Measurements from ENCODE around the gene TMEM271. TPM values are rescaled to one million over a fixed set of nuclear protein-coding genes. Genes with fewer than 3 reads are reported as not detected.

The TMEM271 gene
- total RNA-seq, 1 donor from 2014 or later = 0.26 TPM

DNA sequence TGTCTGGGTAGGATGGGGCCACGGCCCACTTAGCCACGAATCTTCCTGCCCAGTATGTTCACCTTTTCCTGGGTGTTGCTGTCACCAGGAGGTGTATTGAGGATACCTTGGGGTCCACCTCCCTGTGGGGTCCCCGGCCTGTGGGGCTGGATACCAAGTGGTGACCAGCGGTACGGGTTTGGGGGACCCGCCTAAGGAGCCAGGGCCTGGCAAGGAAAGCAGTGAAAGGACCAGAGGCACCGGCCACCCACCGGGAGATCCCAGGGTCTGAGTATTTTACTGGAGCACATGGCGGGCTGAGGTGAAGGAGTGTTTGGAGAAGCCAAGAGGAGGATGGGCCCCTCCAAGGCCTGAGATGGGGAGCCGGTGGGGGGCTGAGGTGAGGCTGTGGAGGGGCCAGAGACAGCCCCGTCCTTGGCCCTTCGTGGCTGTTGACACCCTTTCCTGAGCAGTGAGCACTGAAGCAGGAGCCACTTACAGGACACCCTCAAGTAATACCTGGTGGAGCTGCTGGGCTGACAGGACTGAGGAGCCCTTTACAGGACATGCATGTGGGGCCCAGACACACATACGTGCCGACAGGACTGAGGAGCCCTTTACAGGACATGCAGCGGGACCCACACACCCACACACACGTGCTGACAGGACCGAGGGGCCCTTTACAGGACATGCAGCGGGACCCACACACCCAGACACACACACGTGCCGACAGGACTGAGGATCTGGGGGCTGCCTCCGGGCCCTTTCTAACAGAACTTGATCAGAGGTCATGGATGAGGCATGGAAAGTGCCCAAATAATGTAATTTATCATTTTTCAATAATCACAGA, 38.4 kb downstream of the TMEM271 start:
- Mint-ChIP-seq H3K27me3 (ENCODE audit: low read depth) (no peaks in the 10 kb centered on the region), H3K4me3 (no peak overlapping the region), H3K27ac (ENCODE audit: unreplicated experiment) (no peak overlapping the region), H3K9me3 (no peaks in the 10 kb centered on the region), H3K36me3 (ENCODE audit: low read depth) (peaks cover 1% of the 10 kb centered on the region), H3K4me1 (no peaks in the 10 kb centered on the region)
- no peak for DNase-seq (ENCODE audit: low read depth, low spot score)
- TF ChIP-seq, protein P1, sequence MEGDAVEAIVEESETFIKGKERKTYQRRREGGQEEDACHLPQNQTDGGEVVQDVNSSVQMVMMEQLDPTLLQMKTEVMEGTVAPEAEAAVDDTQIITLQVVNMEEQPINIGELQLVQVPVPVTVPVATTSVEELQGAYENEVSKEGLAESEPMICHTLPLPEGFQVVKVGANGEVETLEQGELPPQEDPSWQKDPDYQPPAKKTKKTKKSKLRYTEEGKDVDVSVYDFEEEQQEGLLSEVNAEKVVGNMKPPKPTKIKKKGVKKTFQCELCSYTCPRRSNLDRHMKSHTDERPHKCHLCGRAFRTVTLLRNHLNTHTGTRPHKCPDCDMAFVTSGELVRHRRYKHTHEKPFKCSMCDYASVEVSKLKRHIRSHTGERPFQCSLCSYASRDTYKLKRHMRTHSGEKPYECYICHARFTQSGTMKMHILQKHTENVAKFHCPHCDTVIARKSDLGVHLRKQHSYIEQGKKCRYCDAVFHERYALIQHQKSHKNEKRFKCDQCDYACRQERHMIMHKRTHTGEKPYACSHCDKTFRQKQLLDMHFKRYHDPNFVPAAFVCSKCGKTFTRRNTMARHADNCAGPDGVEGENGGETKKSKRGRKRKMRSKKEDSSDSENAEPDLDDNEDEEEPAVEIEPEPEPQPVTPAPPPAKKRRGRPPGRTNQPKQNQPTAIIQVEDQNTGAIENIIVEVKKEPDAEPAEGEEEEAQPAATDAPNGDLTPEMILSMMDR (conservative IDR thresholded peaks at IDR 0.05) = no peak

DNA sequence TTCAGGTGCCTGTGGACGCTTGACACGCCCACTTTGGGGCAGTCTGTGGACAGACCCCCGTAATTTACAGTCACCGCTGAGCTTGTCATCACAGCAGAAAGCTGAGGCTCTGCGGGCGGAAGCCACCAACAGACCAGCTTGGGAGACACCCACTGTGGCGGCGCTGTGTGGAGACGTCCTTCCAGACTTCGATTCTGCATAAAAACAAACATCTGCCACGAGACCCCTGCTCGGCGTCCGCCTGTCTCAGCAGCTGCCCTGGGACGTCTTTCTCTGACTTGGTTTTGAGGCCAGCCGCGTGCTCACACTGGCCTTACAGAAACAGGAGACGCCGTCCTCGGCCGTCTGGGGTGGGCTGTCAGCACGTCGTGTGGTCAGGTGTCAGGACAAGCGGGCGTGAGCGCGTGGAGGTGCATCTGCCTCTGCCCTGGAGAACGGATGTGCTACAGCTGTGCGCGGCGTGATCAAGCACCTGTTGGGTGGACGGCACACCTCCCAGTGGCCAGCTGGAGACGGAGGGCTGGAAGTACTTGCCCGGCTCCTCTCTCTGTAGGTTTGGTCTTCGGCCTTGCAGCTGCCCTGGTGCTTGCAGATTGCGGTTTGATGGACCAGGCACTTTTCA, 39.6 kb downstream of the TMEM271 start:
- Mint-ChIP-seq H3K4me1 (peaks cover 2% of the 10 kb centered on the region), H3K4me3 (no peak overlapping the region), H3K36me3 (ENCODE audit: low read depth) (peaks cover 6% of the 10 kb centered on the region), H3K27ac (ENCODE audit: unreplicated experiment) (no peak overlapping the region), H3K9me3 (no peaks in the 10 kb centered on the region), H3K27me3 (ENCODE audit: low read depth) (no peaks in the 10 kb centered on the region)
- no peak for DNase-seq (ENCODE audit: low read depth, low spot score)
- TF ChIP-seq, protein P1 (conservative IDR thresholded peaks at IDR 0.05) = no peak

DNA sequence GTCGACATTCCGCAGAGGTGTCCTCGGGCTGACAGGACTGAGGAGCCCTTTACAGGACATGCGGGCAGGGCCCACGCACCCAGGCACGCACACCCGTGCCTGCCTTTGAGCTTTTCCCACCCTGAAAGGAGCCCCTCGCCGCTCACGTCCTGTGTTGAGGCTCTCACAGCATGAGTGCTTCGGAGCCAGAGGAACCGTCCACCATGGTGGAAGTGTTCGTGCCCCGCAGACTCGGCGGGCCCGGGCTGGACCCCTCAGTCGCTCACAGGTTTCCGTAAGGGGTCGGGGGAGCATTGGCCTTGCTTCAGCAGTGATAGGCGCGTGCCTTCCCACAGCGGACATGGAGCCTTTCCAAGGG, 40.2 kb downstream of the TMEM271 start:
- H3K36me3 Mint-ChIP-seq (ENCODE audit: low read depth) = peaks cover 6% of the 10 kb centered on the region

DNA sequence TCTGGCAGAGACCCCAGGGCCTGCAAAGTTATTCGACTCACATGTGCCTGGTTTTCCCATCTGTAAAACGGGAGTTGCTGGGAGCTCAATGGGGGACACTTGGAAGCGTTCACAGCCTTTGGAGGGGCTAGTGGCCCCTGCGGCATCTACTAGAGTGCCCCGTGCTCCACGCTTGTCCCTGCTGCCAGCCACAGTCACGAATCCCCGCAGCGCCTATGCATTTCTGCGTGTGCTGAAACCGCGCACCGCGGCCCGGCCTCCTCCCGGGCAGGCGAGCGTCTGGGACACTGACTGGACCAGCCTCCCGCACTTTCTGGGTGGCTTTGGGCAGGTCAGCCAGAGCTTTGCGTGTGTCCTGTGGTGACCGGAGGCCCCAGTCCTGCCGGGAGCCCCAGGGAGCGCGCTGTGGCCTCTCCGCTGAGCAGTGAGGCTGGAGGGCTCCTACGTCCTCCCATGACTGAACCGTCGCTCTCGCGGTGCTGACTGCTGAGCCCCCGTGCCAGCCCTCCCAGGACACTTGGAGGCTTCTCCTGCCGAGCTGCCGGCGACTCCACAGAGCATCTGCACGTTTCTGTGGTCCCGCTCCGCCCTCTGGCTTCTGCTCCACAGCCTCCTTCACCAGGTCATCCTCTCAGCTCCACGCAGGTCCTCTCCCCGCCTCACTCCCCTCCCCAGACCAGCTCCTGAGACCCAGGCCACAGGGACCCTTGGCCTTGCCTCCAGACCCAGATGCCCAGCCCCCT, 40.7 kb downstream of the TMEM271 start:
- H3K36me3 Mint-ChIP-seq (ENCODE audit: low read depth) = peaks cover 6% of the 10 kb centered on the region
- no peak overlapping the region for H3K4me3 Mint-ChIP-seq
- H3K27me3 Mint-ChIP-seq (ENCODE audit: low read depth) = no peaks in the 10 kb centered on the region
- TF ChIP-seq, protein P1 (conservative IDR thresholded peaks at IDR 0.05) = no peak
- H3K9me3 Mint-ChIP-seq = no peaks in the 10 kb centered on the region
- DNase-seq (ENCODE audit: low read depth, low spot score) = no peak
- no peak overlapping the region for H3K27ac Mint-ChIP-seq (ENCODE audit: unreplicated experiment)
- peaks cover 13% of the 10 kb centered on the region for H3K4me1 Mint-ChIP-seq

More for the DNA sequence above, 40.2 kb downstream of the TMEM271 start:
- peaks cover 7% of the 10 kb centered on the region for H3K4me1 Mint-ChIP-seq
- no peak for DNase-seq (ENCODE audit: low read depth, low spot score)
- TF ChIP-seq, protein P1 (conservative IDR thresholded peaks at IDR 0.05) = no peak
- H3K9me3 Mint-ChIP-seq = no peaks in the 10 kb centered on the region
- H3K27me3 Mint-ChIP-seq (ENCODE audit: low read depth) = no peaks in the 10 kb centered on the region
- no peak overlapping the region for H3K27ac Mint-ChIP-seq (ENCODE audit: unreplicated experiment)
- no peak overlapping the region for H3K4me3 Mint-ChIP-seq

DNA sequence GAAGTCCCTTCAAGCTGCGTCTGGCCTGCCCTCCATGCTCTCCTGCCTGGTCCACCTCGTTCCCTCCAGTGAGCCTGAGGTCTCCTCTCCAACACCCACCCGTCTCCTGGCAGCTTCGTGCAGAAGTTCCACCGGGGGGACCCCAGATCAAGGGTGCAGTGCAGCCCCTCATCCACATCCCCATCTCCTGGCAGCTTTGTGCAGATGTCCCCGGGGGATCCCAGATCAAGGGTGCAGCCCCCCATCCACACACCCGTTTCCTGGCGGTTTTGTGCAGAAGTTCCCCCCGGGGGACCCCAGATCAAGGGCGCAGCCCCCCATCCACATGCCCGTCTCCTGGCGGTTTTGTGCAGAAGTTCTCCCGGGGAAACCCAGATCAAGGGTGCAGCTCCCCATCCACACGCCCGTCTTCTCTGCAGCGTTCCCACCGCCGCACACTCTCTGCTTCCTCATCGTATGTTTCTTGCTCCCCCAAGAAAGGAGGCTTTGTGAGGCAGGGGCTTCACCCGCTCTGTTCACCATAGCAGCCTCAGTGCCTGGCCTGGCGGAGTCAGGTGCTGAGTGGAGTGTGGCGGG, 41.4 kb downstream of the TMEM271 start:
- Mint-ChIP-seq H3K27me3 (ENCODE audit: low read depth) (no peaks in the 10 kb centered on the region), H3K9me3 (no peaks in the 10 kb centered on the region), H3K4me3 (no peak overlapping the region), H3K27ac (ENCODE audit: unreplicated experiment) (no peak overlapping the region), H3K4me1 (peaks cover 15% of the 10 kb centered on the region), H3K36me3 (ENCODE audit: low read depth) (peaks cover 6% of the 10 kb centered on the region)
- no peak for DNase-seq (ENCODE audit: low read depth, low spot score)
- TF ChIP-seq, protein P1 (conservative IDR thresholded peaks at IDR 0.05) = no peak
